Adrenal gland (tissue), 12 donors: ENCODE data around the gene CORO2B. TPM values are rescaled to one million over a fixed set of nuclear protein-coding genes. Genes with fewer than 3 reads are reported as not detected.
"Not testable (repeated sequence)": the region's sequence is repeated elsewhere in the genome, so short reads cannot be mapped to it uniquely, and the experiment has no call there.

Source experiments
- DNase-seq, 7 donors: peaks; one replicate each; pipeline ENCODE4 v3.0.0-alpha.2; 2019 to 2020
- H3K27ac ChIP-seq, 5 donors: fragments of 200-600 bp; sonication (generic) in 4 of 5; 1 replicate in 3 of 5; 2 replicates in 2 of 5; pipeline versions ENCODE4 v1.5.1 to v1.8.0; 2016 to 2020; ENCODE audit warnings: mild to moderate bottlenecking in 1 of 5
- H3K27me3 ChIP-seq: fragments of 200-600 bp; 2 replicates; pipeline ENCODE4 v1.8.0; 2021
- H3K36me3 ChIP-seq, 2 donors: fragments of 200-600 bp; replicated peaks in 1 of 2; 1 replicate in 1 of 2; 2 replicates in 1 of 2; pipeline versions ENCODE4 v1.5.1 to v1.8.0; 2018 to 2022
- H3K4me1 ChIP-seq, 2 donors: fragments of 200-600 bp; replicated peaks in 1 of 2; 1 replicate in 1 of 2; 2 replicates in 1 of 2; pipeline versions ENCODE4 v1.5.1 to v1.8.0; 2018 to 2021
- H3K4me3 ChIP-seq, 4 donors: fragments of 200-600 bp; sonication (generic) in 3 of 4; one replicate each; pipeline ENCODE4 v1.5.1; 2016 to 2018
- H3K9me3 ChIP-seq, 3 donors: fragments of 200-600 bp; sonication (generic) in 1 of 3; replicated peaks in 1 of 3; 1 replicate in 2 of 3; 2 replicates in 1 of 3; pipeline versions ENCODE4 v1.5.1 to v1.8.0; 2016 to 2021
- POLR2A ChIP-seq, 2 donors: fragments of 450-650 bp; IDR thresholded peaks; one replicate each; pipeline ENCODE4 v1.6.1; 2017; ENCODE audit warnings: antibody characterized with exemption in 2 of 2, mild to moderate bottlenecking in 2 of 2, moderate library complexity in 1 of 2
- WGBS, 4 donors: extraction: QIAGEN DNeasy Blood & Tissue Kit in 2 of 4; methylation state at CpG; one replicate each; pipeline versions ENCODE4 v1.1.5 to v1.1.7; 2013 to 2017; 5-methylcytosine and 5-hydroxymethylcytosine counted together
- intact Hi-C, 2 donors: fragments of 100-400 bp; cut with DNase I; formaldehyde crosslinking; loops; one replicate each; pipeline versions ENCODE4 v1.14.1 to v1.15.0; 2022 to 2023
- polyA plus RNA-seq, 3 donors: library from polyadenylated mRNA; stranded (reverse); fragments of 200-250 nt in 2 of 3; fragments of 350-450 nt in 1 of 3; fragmentation: Illumina TruSeq in 1 of 3; extraction: RNeasy Lipid Tissue Mini Kit (QIAGEN cat#74804) in 1 of 3; gene quantifications; one replicate each; pipeline ENCODE4 v1.2.3, GENCODE V29; 2013 to 2014
- total RNA-seq, 9 donors: library from RNA; depleted of rRNA in 4 of 9; stranded (reverse); fragments of >200 nt in 4 of 9; fragments of 120-200 nt in 1 of 9; fragmentation: NEBNext Ultra II Directional in 1 of 9; extraction: Animal tissue kit (Norgen Biotek cat#: 25700) in 1 of 9; gene quantifications; one replicate each; pipeline versions ENCODE4 v1.1.0 to v1.2.4, GENCODE V29; 2013 to 2023
- TF ChIP-seq, protein P1 (sequence below), 6 experiments: fragments of 450-650 bp in 4 of 6; fragments of 200-600 bp in 2 of 6; sonication (generic) in 1 of 6; IDR thresholded peaks; 1 replicate in 5 of 6; 2 replicates in 1 of 6; pipeline versions ENCODE4 v1.5.1 to v1.8.0; 2016 to 2021; ENCODE audit warnings: antibody characterized with exemption in 6 of 6, mild to moderate bottlenecking in 2 of 6, moderate library complexity in 1 of 6
- donor health status: healthy with polysubstance abuse.
- donor health status: Bipolar disorder and iron deficiency.
- donor health status: DM: yes; HTN: yes; CAD: no.
- donor health status: DM: no; HTN: no; CAD: no.
- donor health status: DM: no; HTN: no; CAD: no.
- donor health status: DM: yes; HTN: yes; CAD: no.

Gene CORO2B
- total and polyA plus RNA-seq, 12 donors: 2.8 to 8.4 (median 4.3) TPM

DNA sequence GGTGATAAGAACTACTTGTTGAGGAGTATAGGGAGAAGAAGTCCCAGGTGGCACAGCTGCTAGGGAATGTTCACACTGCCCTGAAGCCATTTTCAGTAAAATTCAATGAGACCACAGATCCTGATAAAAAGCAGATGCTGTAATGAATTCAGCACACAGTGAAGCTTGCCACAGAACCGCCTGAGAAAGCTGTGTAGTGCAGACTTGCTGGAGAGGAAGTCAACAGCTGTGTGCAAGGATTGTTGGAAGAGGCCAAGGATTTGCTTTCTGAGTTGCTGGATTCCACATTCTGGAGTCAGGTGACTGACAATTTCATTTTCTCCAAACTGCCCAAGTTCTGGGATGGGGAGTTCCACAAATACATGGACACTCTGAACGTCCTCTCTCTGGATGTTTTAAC, 171.0 kb downstream of the CORO2B start:
- TF ChIP-seq POLR2A (IDR thresholded peaks at IDR 0.05): no peak
- TF ChIP-seq, protein P1, sequence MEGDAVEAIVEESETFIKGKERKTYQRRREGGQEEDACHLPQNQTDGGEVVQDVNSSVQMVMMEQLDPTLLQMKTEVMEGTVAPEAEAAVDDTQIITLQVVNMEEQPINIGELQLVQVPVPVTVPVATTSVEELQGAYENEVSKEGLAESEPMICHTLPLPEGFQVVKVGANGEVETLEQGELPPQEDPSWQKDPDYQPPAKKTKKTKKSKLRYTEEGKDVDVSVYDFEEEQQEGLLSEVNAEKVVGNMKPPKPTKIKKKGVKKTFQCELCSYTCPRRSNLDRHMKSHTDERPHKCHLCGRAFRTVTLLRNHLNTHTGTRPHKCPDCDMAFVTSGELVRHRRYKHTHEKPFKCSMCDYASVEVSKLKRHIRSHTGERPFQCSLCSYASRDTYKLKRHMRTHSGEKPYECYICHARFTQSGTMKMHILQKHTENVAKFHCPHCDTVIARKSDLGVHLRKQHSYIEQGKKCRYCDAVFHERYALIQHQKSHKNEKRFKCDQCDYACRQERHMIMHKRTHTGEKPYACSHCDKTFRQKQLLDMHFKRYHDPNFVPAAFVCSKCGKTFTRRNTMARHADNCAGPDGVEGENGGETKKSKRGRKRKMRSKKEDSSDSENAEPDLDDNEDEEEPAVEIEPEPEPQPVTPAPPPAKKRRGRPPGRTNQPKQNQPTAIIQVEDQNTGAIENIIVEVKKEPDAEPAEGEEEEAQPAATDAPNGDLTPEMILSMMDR (IDR thresholded peaks at IDR 0.05): no peak
- no peaks in the 10 kb centered on the region for H3K9me3 ChIP-seq
- H3K27me3 ChIP-seq: no peaks in the 10 kb centered on the region
- intact Hi-C loops: no loop called here
- H3K27ac ChIP-seq: no peak overlapping the region
- no peaks in the 10 kb centered on the region for H3K4me1 ChIP-seq
- no peaks in the 10 kb centered on the region for H3K36me3 ChIP-seq
- DNase-seq: peak in 1 of 7 donors; percentile 20
- WGBS, 4 donors: 63 to 88% (median 80%) methylated on average over 2 of the region's 2 CpGs
- H3K4me3 ChIP-seq: no peak overlapping the region

DNA sequence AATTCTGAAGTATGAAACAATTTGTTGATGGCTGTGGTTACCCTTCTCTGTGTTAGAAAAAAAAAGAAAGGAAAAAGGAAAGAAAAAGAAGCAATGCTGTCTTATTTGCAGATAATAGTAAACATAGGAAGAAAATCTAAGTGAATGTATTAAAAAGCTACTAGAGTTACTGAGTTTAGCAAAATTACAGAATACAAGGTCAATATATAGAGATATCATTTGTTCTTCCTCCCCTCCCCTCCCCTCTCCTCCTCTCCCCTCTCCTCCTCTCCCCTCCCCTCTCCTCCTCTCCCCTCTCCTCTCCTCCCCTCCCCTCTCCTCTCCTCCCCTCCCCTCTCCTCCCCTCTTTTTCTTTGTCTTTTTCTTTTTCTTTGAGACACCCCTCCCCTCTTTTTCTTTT, 172.8 kb downstream of the CORO2B start:
- Histone ChIP-seq H3K27me3 (no peaks in the 10 kb centered on the region), H3K4me1 (no peaks in the 10 kb centered on the region), H3K36me3 (no peaks in the 10 kb centered on the region), H3K4me3 (no peak overlapping the region), H3K9me3 (no peaks in the 10 kb centered on the region), H3K27ac (no peak overlapping the region)
- intact Hi-C loops: no loop called here
- no peak for TF ChIP-seq POLR2A (IDR thresholded peaks at IDR 0.05)
- TF ChIP-seq, protein P1 (IDR thresholded peaks at IDR 0.05): no peak
- DNase-seq: no peak

DNA sequence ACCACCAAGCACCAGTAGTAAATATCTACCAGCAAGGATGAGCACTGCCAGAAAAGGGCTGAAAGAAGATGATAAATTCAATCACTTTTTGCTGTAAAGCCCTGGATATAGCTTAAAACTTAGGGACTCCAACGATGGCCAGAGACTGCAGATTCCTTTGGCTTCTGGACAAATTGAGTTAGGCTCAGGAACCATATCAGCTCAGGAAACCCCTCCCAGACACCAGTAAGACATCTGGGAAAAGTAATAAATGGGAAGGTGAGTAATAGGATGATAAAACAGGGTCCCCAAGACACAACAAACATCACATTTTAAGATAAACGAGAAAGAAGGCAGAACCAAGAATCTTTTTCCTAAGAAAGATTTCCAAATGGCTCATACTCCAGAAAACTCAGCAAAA, 176.9 kb downstream of the CORO2B start:
- no peaks in the 10 kb centered on the region for H3K36me3 ChIP-seq
- no peak overlapping the region for H3K27ac ChIP-seq
- intact Hi-C loops: no loop called here
- no peak overlapping the region for H3K4me3 ChIP-seq
- H3K4me1 ChIP-seq: no peaks in the 10 kb centered on the region
- no peak for DNase-seq
- TF ChIP-seq, protein P1 (IDR thresholded peaks at IDR 0.05): no peak
- no peak for TF ChIP-seq POLR2A (IDR thresholded peaks at IDR 0.05)
- no peaks in the 10 kb centered on the region for H3K27me3 ChIP-seq
- no peaks in the 10 kb centered on the region for H3K9me3 ChIP-seq
- WGBS, 4 donors: 27 to 49% (median 47%) methylated on average over 2 of the region's 2 CpGs

DNA sequence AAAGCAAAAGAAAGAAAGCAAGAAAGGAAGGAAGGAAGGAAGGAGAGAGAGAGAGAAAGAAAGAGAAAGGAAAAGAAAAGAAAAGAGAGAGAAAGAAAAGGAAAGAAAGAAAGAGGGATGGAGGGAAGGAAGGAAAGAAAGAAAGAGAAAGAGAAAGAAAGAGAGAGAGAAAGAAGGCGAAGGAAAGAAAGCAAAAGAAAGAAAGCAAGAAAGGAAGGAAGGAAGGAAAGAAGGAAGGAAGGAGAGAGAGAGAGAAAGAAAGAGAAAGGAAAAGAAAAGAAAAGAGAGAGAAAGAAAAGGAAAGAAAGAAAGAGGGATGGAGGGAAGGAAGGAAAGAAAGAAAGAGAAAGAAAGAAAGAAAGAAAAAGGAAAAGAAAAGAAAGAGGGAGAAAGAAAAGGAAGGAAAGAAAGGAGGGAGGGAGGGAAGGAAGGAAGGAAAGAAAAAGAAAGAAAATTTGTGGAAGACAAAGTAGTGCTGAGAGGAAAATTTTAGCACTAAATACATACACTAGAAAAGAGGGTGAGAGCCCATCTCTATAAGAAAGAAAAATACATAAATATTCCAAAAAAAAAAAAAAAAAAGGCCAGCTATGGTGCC, 181.3 kb downstream of the CORO2B start:
- H3K36me3 ChIP-seq, H3K4me3 ChIP-seq, DNase-seq, intact Hi-C loops, H3K9me3 ChIP-seq, H3K4me1 ChIP-seq, H3K27ac ChIP-seq, H3K27me3 ChIP-seq: not testable (repeated sequence)
- WGBS, 4 donors: 83 to 100% (median 91%) methylated on average over 1 of the region's 1 CpG

DNA sequence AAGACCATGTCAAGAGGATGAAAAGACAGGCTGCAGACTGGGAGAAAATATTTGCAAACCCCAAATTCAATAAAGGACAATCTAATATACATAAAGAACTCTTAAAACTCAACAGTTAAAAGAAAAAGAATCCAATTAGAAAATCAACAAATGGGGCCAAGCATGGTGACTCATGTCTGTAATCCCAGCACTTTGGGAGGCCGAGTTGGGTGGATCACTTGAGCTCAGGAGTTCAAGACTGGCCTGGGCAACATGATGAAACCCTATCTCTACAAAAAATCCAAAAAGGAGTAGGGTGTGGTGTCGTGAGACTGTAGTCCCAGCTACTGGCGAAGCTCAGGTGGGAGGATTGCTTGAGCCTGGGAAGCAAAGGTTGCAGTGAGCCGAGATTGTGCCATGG, 184.3 kb downstream of the CORO2B start:
- no peak overlapping the region for H3K27ac ChIP-seq
- no peak for DNase-seq
- WGBS, 4 donors: 81 to 92% (median 86%) methylated on average over 4 of the region's 4 CpGs
- no peaks in the 10 kb centered on the region for H3K9me3 ChIP-seq
- no peaks in the 10 kb centered on the region for H3K4me1 ChIP-seq
- TF ChIP-seq, protein P1 (IDR thresholded peaks at IDR 0.05): no peak
- TF ChIP-seq POLR2A (IDR thresholded peaks at IDR 0.05): no peak
- no peaks in the 10 kb centered on the region for H3K36me3 ChIP-seq
- no peak overlapping the region for H3K4me3 ChIP-seq
- no peaks in the 10 kb centered on the region for H3K27me3 ChIP-seq
- intact Hi-C loops: no loop called here
